ENCODE results near the gene GPR42.

- TF ChIP-seq CTCF (IDR thresholded peaks at IDR 0.05) (no peak), POLR2A (IDR thresholded peaks at IDR 0.05) (no peak)
Observed at GRCh38 chr19:35392742-35393715, 22.2 kb downstream of the GPR42 start.

Measured in Peyer's patch (tissue), 4 donors.